Epithelial cell of prostate (primary cell): ENCODE results near the gene ELAVL1.
"Not testable (repeated sequence)": the region's sequence is repeated elsewhere in the genome, so short reads cannot be mapped to it uniquely, and the experiment has no call there.

Experiments
- DNase-seq: peaks from one replicate; pipeline ENCODE4 v3.0.0-alpha.2; 2011; ENCODE audit warnings: low read depth, low spot score
- H3K27ac ChIP-seq: fragments of 450-650 bp; 2 replicates; pipeline ENCODE4 v1.5.1; 2017; ENCODE audit warnings: mild to moderate bottlenecking

ELAVL1 gene

GRCh38 chr19:7943444-7944176 lies 61.8 kb downstream of the ELAVL1 start, which contains the start of gene TIMM44:
TIMM44 (minus strand) TSS chr19:7943666; CDS start chr19:7943651, 15 bp downstream.
- peak within 1 kb of the TSS; percentile 83 for H3K27ac ChIP-seq
- peak; percentile 98 for DNase-seq

DNA sequence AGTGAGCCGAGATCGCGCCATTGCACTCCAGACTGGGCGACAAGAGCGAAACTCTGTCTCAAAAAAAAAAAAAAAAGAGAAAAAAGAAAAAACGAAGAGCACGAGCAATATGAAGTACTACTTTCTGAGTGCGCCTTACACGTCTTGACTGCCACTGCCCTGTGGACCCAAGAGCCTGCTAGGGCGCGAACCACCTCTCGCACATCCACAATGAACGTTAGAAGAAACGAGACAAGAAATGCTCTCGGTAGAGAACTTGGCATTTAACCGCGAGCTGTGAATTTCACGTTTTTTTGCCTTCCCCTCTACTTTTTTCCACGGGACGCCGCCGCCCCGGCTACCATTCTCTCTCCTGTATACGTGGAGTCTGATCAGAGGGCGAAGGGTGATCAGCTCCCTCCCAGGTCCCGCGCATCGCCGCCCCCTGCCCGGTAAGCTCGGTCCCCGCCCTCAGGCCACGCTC lies 62.4 kb downstream of the ELAVL1 start:
- DNase-seq = no peak
- H3K27ac ChIP-seq = peak overlapping the region; percentile 83

- H3K27ac ChIP-seq = no peak overlapping the region
- DNase-seq = no peak
These were observed 63.4 kb downstream of the ELAVL1 start for GRCh38 chr19:7941895-7942596.

DNA sequence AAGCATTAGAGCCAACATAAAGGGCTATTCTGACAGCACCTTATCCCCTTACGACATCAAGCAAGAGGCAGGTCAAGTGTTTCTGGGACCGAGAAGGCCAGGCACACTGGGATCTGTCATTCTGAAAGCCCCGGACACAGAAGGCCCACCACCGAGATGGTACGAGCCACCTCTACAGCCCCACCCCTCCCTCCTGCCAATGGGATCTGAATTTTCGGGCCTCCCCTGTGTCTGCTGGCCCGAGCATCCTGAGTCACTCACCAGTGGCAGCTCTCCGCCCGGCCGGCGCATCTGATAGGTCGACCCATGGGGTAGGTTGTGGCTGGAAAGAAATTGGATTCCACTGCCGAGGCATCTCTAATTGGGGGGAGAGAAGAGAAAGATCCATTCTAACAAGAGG lies 64.6 kb downstream of the ELAVL1 start:
- H3K27ac ChIP-seq = no peak overlapping the region
- DNase-seq = no peak

DNA sequence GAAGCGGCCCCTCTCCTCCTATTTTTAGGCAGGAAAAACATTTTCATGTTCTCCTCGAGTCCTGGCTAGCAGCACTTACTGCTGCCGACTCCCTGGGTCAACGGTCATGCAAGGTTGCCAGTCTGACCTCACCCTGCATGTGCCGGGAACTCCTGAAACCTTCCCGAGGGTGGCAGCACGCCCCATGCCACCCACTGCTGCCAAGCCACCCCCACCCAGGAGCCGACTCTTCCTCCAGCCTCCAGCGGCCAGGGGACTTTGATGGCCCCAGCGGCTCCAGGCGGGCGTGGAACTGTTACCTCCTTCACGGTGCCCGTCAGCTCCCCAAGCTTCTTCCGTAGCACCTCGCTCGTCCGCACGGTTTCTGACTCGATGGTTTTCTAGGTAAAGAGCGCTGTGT lies 70.7 kb downstream of the ELAVL1 start:
- H3K27ac ChIP-seq = no peak overlapping the region
- DNase-seq = no peak

GRCh38 chr19:7933828-7934725 lies 71.4 kb downstream of the ELAVL1 start:
- H3K27ac ChIP-seq = no peak overlapping the region
- no peak for DNase-seq

DNA sequence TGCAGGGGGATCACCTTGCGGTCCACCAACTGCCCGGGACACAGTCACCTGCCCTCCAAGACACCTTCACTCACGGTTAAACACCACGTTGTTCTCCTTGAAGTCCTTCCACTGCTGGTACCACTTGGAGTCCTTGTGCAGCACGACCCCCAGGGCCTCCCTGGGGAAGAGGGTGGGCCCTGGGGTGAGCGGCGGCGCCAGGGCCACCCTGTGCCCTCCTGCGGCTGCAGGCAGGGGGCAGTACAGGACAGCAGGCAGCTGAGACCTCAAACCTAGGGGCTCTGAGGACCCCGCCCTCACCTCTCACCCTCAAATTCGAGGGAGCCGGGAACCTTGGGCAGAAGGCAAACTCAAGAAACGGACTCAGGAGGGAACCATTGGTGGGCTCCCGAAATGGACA lies 72.0 kb downstream of the ELAVL1 start:
- no peak overlapping the region for H3K27ac ChIP-seq
- no peak for DNase-seq

DNA sequence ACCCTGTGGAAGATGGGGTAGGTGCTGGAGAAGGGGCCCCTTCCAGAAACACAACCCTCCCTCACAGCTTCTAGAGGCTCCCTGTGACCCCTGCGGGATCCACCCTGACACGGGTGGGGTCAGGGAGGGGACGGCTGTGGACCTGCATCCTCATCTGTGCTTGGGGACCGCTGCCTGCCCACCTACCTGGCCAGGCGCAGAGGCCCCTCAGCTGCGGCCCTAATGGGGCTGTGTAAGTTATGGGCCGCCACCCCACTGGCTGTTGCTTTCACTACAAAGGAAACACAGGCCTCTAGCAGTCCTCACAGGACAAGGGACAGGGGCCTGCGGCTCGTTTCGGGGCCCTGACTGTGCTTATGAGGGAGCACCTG lies 72.5 kb downstream of the ELAVL1 start:
- DNase-seq = no peak

DNA sequence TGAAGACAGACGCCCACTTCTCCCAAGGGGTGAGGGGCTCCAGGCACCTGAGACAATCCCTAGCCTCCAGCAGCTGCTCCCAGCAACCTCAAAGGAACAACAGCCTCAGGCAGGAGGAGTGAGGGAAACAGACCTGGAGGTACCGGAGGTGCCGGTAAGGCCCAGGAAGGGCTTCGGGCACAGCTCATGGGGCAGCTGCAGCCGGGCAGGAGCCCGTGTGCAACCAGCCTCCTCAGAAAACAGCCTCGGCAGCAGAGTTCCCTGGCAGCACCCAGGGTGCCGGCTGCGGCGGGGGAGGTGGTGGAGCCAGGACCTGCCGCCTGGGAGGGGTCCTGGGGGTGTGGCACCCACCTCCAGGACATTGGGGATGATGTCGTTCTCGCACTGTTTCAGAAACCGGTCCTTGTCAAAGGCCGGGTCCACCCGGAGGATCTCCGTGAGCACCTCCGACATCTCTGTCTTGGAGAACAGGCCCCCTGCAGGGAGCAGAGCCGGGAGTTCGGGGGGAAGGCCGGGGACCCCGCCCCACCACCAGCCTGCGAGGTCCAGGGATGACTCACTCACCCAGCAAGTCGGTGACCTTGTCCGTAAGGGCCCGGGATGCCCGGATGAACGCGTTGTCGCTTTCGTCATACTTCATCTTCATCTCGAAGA lies 73.0 kb downstream of the ELAVL1 start:
- no peak for DNase-seq
- H3K27ac ChIP-seq = no peak overlapping the region

More for the DNA sequence above, 72.5 kb downstream of the ELAVL1 start:
- no peak overlapping the region for H3K27ac ChIP-seq

DNA sequence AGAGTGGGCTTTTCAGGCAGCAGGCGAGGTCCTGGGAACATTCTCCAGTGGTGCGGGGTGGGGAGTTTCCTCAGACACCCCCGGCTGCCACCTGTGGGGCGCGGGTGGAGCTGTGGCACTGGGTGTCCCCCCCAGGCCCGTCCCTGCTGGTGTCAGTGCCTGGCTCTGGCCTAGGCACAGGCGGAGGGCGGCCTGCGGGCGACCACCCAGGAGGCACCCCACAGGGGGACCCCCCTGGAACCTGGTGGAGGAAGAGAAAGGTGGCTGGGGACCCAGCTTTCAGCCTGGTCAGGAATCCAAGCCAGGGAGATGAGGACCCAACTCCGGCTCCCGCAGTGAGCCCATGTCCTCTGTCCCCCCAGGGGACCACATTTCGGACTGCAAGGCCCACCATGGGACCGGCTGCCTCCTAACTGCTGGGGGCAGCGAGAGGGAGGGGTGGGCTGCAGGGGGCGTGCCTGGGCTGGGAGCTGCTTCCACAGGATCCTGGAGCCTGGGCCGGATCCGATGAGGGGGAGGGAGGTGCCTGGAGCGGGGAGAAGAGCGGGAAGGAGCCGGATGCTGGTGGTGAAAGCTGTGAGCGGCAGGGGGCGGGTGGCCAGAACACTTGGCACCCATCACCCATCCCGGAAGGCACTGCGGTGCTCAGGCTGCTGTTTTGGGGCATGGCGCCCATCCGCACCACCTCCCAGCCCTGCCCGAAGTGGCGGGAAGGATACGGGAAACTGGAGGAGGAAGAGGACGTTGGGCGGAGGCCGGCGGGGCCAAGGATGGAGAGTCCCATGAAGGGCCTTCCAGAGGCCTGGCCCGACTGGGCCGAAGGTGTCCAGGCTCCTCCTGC lies 74.0 kb downstream of the ELAVL1 start:
- DNase-seq = no peak
- H3K27ac ChIP-seq = peak overlapping the region; percentile 80

DNA sequence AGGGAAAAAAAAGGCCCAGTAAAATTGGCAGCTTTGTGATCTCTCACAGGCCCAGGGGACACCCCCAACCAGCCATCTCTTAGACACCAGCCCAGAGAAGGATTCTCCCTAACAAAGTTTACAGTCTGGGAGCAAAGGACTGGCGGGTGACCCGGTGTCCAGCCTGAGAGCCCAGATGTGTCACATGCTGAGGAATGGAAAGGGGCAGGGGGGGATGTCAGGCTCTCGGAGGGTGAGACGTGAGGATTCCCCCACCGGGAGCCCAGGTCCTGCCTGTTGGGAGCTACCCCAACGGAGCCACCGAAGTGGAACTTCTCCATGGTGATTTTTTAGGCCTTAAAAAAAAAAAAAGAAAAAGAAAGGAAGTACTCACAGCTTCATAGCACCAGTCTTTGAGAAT lies 74.7 kb downstream of the ELAVL1 start:
- peak overlapping the region; percentile 80 for H3K27ac ChIP-seq

GRCh38 chr19:7930030-7930429 lies 75.4 kb downstream of the ELAVL1 start:
- DNase-seq = not testable (repeated sequence)

More for the DNA sequence above, 74.7 kb downstream of the ELAVL1 start:
- no peak for DNase-seq

GRCh38 chr19:7928741-7929701 lies 76.4 kb downstream of the ELAVL1 start:
- peak; percentile 49 for DNase-seq
- peak overlapping the region; percentile 80 for H3K27ac ChIP-seq

More at GRCh38 chr19:7930030-7930429, 75.4 kb downstream of the ELAVL1 start:
- peak overlapping the region; percentile 80 for H3K27ac ChIP-seq

GRCh38 chr19:7928334-7928706 lies 77.1 kb downstream of the ELAVL1 start:
- no peak for DNase-seq
- peak overlapping the region; percentile 80 for H3K27ac ChIP-seq

- H3K27ac ChIP-seq = peak overlapping the region; percentile 80
- DNase-seq = no peak
These were observed 77.7 kb downstream of the ELAVL1 start for GRCh38 chr19:7927605-7928333.

GRCh38 chr19:7926727-7927604 lies 78.5 kb downstream of the ELAVL1 start:
- no peak overlapping the region for H3K27ac ChIP-seq
- no peak for DNase-seq
